GM21619 (cell line): ENCODE results near the gene LMNB1.
"Not testable (repeated sequence)": the region's sequence is repeated elsewhere in the genome, so short reads cannot be mapped to it uniquely, and the experiment has no call there.

Source experiments
- ATAC-seq: cut with Tn5 transposase; IDR thresholded peaks from one replicate; pipeline ENCODE4 v1.9.1; 2021; ENCODE audit not compliant: unreplicated experiment

LMNB1 gene

GRCh38 chr5:126778675-126779403 is 1.9 kb downstream of the LMNB1 start:
- no peak for ATAC-seq

DNA sequence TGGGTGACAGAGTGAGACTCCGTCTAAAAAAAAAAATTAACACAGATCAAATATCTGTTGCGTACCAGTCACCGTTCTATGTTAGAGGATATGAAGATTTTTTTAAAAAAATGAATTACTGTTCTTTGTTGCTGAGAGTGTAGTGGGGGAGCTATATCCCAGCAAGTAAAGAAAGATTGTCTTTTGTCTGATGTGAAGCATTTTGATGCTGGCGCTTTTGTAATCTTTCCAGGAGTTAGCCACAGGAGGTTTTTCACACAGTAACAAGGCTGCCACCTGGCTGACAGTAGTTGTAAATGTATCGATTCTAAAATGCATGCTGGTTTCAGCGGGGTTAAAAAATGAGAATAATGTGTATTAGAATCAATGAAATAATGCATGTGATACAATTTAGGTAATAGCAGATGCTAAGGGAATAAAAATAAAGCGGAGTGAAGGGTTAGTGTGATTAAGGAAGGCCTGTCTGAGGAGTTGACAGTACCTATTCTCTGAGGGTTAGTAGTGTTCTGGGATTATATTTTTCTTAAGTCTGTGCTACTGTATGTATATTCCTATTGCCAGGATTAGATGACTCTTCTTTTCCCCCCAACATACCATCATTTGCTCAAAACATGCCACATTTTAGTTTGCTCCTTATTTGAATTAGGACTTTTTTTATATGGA is 3.4 kb downstream of the LMNB1 start:
- ATAC-seq: no peak

DNA sequence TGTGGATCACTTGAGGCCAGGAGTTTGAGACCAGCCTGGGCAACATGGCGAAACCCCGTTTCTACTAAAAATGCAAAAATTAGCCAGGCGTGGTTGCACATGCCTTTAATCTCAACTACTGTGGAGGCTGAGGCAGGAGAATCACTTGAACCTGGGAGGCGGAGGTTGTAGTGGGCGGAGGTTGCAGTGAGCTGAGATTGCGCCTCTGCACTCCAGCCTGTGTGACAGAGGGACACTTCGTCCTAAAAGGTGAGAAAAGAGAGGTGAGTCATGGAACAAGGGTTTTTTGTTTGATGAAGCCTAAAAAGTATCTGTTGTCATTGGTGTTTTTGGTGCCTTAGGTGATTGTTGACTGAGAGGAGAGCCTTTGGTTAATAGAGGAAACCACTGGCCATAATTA is 11.5 kb downstream of the LMNB1 start:
- ATAC-seq: not testable (repeated sequence)

DNA sequence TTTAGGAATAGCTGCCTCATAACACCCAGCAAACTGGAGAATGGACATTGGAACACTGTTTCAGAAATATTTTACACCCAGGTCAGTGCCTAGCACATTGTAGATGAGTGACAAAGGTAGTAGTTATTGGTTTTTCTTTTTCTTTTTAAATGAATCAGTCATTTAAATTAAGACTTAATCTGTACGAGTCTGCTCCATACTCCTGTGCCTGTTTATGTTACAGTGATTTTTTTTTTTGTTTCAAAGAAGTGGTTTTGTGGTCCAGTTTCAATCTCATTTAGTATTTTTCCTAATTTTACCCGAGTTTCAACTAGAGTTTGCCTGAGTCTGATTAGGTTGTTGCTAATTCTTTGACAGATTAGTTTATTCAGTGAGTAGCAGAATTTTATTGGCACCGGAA is 16.2 kb downstream of the LMNB1 start:
- no peak for ATAC-seq

DNA sequence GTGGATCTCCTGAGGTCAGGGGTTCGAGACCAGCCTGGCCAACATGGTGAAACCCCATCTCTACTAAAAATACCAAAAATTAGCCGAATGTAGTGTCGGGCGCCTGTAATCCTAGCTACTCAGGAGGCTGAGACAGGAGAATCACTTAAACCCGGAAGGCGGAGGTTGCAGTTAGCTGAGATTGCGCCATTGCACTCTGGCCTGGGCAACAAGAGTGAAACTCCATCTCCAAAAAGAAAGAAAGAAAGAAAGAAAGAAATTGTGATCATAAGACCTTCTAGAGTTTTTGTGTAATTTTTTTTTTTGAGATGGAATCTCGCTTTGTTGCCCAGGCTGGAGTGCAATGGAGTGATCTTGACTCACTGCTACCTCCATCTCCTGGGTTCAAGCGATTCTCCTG is 16.7 kb downstream of the LMNB1 start:
- ATAC-seq: not testable (repeated sequence)

DNA sequence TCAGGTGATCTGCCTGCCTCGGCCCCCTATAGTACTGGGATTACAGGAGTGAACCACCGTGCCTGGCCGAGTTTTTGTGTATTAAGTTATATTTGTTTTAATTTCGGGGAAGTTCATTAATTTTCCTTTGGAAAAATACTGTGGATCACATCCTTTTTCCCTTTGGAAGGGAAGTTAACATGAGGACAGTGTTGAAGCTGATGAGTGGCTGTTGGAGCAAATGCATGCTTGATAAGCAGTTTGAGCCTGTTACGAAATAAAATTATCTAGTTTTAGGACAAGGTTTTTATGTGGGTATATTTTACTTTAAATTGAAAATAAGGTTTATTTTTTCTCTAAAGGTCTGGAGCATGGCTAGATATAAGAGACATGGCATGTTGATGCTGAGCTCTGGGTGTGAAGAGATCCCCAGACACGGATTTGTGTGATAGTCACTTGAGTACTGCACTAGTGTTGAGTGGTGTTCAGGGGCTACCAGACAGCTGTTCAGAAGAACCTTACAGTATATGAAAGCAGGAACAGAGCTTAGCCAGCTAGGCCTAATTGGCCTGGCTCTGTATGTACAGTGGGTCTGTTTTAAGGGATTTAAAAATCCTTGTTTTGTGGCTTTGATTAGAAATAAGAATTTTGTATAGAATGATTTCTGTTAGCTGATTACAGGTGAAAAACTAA is 17.4 kb downstream of the LMNB1 start:
- no peak for ATAC-seq

GRCh38 chr5:126799780-126800179 is 22.8 kb downstream of the LMNB1 start:
- ATAC-seq: no peak

- ATAC-seq: peak; percentile 3
Measured at GRCh38 chr5:126801174-126801991, 24.4 kb downstream of the LMNB1 start.

DNA sequence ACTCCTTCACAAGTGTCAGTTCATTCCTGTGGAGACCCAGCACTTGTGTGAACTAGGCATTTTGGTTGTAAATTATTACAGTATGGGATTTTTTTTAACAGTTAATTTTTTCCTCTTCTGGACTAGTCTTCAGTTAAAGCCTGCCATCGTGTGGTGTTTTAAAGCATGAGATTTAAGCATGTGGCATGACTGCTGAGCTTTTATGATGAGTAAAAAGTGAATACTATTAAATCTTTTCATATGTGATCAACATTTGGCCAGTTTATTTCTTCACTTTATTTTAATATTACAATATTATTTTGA is 25.0 kb downstream of the LMNB1 start:
- ATAC-seq: peak; percentile 56

DNA sequence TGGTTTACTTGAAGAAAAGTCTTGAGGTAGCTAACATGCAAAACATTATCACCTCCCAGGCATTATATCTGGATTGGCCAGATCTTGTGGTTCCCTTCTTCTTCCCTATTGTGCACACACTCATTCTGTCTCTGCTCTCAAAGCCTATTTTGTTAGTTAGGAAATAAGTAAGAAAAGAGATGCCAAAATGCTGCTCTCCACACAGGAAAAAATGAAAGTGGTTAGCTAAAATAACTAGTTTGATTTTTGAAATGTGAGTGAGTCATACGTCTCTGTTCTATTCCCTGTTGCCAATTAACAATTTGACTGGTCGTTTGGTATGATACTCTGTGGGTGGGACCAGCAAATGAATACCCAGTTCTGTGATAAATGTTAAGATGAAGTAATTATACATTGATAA is 28.1 kb downstream of the LMNB1 start:
- no peak for ATAC-seq

DNA sequence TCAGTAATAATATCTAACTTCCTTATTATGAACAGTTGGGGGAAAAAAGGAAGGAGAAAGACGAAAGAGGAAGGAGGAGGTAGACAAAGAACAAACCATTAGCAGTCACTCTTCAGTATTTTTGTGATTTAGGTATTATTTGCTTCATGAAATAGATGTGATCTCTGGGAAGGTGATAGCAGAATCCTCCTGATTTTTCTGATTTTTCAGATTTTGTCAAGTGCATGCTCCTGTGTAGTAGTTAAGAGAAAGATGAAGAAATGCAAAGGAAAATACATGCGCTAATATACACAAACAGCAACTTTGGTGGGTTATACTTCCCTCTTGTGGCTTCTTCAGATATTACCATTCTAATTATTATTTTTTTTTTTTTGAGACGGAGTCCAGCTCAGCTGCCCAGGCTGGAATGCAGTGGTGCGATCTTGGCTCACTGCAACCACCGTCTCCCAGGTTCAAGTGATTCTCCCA is 31.6 kb downstream of the LMNB1 start:
- peak; percentile 46 for ATAC-seq

DNA sequence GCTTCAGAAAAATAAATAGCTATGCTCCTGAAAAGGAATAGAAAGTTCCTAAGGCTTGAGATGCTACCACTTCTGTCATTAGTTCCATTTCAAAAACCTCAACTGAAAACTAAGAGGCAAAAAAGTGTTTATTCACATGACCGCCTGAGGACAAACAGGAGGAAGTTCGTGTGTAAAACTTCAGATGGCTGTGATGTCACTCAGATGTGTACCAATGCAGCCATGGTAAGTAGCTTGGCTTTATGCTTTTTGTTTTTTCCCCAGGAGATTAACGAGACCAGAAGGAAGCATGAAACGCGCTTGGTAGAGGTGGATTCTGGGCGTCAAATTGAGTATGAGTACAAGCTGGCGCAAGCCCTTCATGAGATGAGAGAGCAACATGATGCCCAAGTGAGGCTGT is 33.0 kb downstream of the LMNB1 start:
- no peak for ATAC-seq

DNA sequence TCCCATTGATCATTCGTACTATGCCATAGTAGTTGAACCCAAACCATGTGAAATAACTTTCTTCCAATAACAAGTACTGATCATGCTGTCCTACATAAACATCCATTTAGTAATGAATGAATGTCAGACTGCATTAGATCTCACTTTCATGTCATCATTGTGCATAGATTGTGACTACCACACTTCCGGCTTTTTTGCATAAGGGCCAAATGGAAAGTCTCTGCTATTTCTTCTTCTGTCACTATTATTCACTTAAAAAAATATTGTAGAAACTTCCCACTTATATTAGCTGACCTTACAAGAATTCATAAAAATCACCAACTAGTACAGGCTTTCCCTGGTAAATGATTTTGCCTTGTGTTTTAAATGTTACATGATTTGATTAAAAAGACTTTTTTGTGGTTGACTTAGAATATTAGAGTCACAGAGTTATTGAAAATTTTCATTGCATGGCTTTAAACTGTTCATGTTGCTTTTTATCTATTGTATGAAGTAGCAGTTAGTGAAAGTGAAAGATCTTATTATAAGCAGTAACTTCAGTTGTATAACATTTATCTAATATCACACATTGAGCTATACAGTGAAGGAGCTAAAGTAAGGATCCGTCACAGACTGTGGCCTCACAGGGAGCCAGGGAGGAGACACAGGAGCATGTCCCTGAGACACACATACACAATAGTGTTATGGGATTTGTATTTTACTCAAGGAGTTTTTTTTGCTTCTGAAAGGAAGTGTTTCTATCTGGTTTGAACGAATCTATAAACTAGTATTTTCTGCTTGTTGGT is 33.9 kb downstream of the LMNB1 start:
- ATAC-seq: no peak

- ATAC-seq: no peak
Measured at GRCh38 chr5:126811515-126812198, 34.7 kb downstream of the LMNB1 start.

- no peak for ATAC-seq
Measured at GRCh38 chr5:126812199-126812570, 35.2 kb downstream of the LMNB1 start.

GRCh38 chr5:126813799-126814198 is 36.9 kb downstream of the LMNB1 start:
- not testable (repeated sequence) for ATAC-seq

- no peak for ATAC-seq
Measured at GRCh38 chr5:126814721-126815404, 37.9 kb downstream of the LMNB1 start.

DNA sequence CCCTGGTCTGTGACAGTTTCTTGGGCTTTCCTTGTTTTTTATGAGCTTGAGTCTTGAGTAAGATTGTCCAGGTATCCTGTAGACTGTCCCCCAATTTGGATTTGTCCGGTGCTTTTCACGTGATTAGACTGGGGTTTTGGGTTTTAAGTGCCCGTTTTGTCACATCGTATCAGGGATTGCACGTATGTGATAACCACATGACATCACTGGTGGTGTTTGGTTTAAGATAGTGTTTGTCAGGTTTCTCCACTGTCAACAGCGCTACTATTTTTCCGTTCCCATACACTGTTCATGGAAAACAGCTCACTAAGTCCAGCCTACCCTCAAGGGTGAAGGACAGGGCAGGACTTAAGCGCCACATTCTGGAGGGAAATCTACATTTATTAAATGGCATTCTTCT is 39.7 kb downstream of the LMNB1 start:
- no peak for ATAC-seq

DNA sequence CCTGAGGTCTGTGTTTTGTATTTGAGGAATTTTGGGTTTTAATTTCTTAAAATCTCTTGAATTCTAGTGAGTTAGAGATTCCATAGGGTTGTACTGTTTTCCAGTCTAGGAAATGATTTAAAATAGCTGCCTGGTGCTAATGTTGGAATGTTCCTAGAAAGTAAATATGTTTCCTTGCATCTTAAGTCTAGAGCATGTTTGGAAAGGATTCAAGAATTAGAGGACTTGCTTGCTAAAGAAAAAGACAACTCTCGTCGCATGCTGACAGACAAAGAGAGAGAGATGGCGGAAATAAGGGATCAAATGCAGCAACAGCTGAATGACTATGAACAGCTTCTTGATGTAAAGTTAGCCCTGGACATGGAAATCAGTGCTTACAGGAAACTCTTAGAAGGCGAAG is 41.8 kb downstream of the LMNB1 start:
- no peak for ATAC-seq

GRCh38 chr5:126819253-126819652 is 42.3 kb downstream of the LMNB1 start:
- no peak for ATAC-seq
